Measurements from ENCODE around the gene RNGTT.

Gene RNGTT

DNA sequence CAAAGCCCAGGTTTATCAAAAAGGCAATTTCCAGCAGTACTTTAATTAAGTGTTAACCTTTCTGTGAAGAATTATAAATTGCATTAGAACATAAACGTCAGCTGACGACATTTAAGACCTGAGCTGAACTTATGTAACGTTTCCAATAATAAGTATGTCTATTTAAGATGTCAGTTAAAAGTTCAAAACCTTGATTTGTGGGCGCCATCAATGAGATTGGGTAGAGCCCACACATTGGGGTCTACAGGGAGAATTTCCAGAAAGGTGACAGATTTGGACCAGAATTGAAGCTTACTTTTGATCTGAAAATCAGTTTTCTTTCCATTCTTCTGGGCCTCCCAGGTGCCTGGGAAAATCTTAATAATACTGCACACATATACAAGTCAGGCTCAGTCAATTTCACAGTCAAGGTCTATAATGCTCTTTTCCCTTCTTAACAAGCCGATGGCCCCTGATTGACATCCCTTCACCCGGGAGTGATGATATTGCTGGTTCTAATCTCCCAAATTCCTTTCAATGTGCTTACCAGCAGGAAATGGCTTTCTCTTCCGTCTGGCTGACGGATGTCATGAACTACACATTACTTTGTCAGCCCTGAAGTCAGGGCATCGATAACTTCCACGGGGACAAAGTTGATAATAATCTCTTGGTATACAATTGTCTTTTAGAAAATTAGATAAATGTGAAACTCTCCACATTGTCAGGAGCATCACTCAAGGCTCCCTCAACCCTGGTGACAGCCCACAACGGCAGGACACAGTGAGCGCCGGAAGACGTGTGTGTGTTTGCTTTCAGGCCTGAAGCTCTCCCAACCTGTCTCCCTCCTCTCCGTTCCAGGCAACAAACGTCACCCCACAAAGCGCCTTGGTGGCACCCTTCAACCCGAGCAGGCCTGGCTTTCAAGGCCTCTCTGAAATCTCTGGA, 400.8 kb downstream of the RNGTT start:
- TF ChIP-seq, protein P1, sequence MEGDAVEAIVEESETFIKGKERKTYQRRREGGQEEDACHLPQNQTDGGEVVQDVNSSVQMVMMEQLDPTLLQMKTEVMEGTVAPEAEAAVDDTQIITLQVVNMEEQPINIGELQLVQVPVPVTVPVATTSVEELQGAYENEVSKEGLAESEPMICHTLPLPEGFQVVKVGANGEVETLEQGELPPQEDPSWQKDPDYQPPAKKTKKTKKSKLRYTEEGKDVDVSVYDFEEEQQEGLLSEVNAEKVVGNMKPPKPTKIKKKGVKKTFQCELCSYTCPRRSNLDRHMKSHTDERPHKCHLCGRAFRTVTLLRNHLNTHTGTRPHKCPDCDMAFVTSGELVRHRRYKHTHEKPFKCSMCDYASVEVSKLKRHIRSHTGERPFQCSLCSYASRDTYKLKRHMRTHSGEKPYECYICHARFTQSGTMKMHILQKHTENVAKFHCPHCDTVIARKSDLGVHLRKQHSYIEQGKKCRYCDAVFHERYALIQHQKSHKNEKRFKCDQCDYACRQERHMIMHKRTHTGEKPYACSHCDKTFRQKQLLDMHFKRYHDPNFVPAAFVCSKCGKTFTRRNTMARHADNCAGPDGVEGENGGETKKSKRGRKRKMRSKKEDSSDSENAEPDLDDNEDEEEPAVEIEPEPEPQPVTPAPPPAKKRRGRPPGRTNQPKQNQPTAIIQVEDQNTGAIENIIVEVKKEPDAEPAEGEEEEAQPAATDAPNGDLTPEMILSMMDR (IDR thresholded peaks at IDR 0.05; ENCODE audit: borderline replicate concordance, control extremely low read depth, extremely low read depth, insufficient read depth, missing control alignments): no peak
- no peak for DNase-seq (ENCODE audit: low spot score)
- in situ Hi-C loops (cut with MboI; ENCODE audit: low sequenced_read_pairs, unreplicated experiment): no loop called here

DNA sequence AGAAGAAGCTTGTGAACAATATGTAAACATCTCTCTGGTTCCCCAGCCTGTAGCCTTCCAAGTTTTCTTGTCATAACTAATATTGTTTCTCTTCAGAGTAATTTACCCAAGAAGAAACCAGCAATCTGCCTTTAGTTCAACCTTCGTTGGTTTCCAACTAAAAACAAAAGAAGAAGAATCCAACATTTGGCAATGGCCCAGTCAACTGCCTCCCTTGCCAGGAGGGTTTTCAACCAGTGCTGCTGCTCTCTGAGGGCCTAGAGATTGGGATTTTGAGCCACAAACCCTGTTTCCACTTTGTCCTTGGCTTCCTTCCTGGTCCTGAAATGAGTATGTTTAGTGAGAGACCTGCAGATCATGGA, 401.5 kb downstream of the RNGTT start:
- TF ChIP-seq, protein P1 (IDR thresholded peaks at IDR 0.05; ENCODE audit: borderline replicate concordance, control extremely low read depth, extremely low read depth, insufficient read depth, missing control alignments): no peak
- DNase-seq (ENCODE audit: low spot score): no peak
- in situ Hi-C loops (cut with MboI; ENCODE audit: low sequenced_read_pairs, unreplicated experiment): no loop called here

DNA sequence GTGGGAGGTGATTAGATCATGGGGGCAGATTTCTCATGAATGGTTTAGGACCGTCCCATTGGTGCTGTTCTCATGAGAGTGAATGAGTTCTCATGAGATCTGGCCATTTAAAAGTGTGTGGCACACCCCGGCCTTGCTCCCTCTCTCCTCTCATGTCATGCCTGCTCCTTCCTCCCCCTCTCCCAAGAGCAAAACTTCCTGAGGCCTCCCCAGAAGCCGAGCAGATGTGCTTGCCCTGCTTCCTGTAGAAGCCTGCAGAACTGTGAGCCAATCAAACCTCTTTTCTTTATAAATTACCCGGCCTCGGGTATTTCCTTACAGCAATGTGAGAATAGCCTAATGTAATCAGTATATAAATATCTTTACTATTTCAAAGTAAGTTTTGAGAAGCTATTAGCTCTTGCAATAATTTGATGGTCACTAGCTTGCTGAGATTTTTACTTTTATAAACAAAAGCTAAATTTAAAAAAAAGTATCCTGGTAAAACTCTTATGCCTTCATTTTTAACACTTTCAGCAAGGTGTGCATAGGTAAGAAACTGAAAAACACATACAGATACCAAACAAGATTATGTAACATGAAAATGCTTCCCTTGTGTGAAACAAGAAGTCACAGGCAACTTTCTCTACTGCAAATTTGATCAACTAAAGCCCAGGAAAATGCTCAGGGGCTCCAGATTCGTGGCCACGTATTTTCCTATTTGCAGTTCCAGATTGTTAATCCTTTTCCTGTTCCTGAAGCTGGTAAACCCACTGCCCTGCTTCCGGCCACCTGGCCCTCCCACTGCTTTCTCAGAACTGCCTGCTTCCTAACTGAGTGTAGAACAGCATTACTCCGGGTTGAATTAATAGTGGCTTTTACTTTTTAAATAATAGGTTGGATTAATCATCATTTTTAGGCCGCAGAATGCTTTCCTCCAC, 402.1 kb downstream of the RNGTT start:
- in situ Hi-C loops (cut with MboI; ENCODE audit: low sequenced_read_pairs, unreplicated experiment): no loop called here
- TF ChIP-seq, protein P1 (IDR thresholded peaks at IDR 0.05; ENCODE audit: borderline replicate concordance, control extremely low read depth, extremely low read depth, insufficient read depth, missing control alignments): no peak
- DNase-seq (ENCODE audit: low spot score): no peak

All from GM13976 (cell line).